Measurements from ENCODE around the gene SPAG4. TPM values are rescaled to one million over a fixed set of nuclear protein-coding genes. Genes with fewer than 3 reads are reported as not detected.

The SPAG4 gene, protein sequence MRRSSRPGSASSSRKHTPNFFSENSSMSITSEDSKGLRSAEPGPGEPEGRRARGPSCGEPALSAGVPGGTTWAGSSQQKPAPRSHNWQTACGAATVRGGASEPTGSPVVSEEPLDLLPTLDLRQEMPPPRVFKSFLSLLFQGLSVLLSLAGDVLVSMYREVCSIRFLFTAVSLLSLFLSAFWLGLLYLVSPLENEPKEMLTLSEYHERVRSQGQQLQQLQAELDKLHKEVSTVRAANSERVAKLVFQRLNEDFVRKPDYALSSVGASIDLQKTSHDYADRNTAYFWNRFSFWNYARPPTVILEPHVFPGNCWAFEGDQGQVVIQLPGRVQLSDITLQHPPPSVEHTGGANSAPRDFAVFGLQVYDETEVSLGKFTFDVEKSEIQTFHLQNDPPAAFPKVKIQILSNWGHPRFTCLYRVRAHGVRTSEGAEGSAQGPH
- 8.3 and 11.4 TPM in 2 replicates for polyA plus RNA-seq (2011; rRNA removed)
- 3.9 and 4.9 TPM in 2 replicates for polyA minus RNA-seq (2011; rRNA and poly(A)+ RNA removed)

DNA sequence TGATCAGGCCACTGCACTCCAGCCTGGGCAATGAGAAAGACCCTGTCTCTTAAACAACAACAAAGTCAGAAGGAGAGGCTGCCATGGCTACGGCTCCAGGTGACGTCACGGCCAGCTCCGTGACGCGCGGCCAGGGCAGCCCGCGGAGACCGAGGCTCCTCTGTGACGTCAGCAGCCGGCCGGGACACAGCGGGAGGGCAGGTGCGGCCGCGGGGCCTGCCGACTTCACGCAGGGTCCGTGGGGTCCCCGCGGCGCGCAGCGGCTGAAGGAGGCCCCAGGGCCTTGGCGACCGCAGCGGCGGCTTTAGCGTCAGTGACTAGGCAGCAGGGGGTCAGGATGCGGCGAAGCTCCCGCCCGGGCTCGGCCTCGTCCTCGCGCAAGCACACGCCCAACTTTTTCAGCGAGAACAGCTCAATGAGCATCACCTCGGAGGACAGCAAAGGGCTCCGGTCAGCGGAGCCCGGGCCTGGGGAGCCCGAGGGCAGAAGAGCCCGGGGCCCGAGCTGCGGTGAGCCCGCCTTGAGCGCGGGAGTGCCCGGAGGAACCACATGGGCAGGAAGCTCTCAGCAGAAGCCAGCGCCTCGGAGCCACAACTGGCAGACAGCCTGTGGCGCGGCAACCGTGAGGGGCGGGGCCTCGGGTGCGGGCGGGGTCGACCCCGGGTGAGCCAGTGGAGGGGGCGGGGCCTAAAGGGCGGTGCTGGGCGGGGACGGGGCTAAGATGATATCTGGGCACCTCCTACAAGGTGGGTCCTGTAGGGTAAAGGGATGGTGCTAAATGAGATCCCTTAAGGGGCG, at the start of gene SPAG4:
Gene SPAG4 (plus strand): TSS at position 163 of the 798 bp plus-strand sequence. CDS start 175 bp downstream, at position 338.
- Histone ChIP-seq H3K4me3 (ENCODE audit: low read depth, low read length) (peak within 1 kb of the TSS; percentile 57), H3K36me3 (ENCODE audit: control insufficient read depth, insufficient read depth, low read length) (peaks cover 1% of the 10 kb centered on the region; the same call in 1 of the 2 replicates), H3K27me3 (ENCODE audit: control insufficient read depth, insufficient read depth, low read length) (no peaks in the 10 kb centered on the region)
- DNase-seq (ENCODE audit: low read depth) = no peak
- ChIA-PET CTCF (interaction anchor here (2.2 kb wide), 1 partner anchor 11 kb away, joined by 12 read pairs; no protein-coding TSS in a partner anchor), POLR2A (interaction anchor here (0.6 to 0.9 kb wide), 6 partner anchors 9 to 1293 kb away, joined by 3 to 12 read pairs (median 8); partner anchors contain the start of gene RBM39)
- TF ChIP-seq, protein P1, sequence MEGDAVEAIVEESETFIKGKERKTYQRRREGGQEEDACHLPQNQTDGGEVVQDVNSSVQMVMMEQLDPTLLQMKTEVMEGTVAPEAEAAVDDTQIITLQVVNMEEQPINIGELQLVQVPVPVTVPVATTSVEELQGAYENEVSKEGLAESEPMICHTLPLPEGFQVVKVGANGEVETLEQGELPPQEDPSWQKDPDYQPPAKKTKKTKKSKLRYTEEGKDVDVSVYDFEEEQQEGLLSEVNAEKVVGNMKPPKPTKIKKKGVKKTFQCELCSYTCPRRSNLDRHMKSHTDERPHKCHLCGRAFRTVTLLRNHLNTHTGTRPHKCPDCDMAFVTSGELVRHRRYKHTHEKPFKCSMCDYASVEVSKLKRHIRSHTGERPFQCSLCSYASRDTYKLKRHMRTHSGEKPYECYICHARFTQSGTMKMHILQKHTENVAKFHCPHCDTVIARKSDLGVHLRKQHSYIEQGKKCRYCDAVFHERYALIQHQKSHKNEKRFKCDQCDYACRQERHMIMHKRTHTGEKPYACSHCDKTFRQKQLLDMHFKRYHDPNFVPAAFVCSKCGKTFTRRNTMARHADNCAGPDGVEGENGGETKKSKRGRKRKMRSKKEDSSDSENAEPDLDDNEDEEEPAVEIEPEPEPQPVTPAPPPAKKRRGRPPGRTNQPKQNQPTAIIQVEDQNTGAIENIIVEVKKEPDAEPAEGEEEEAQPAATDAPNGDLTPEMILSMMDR (IDR thresholded peaks at IDR 0.05; ENCODE audit: insufficient read depth, low read depth, low read length) = no peak

DNA sequence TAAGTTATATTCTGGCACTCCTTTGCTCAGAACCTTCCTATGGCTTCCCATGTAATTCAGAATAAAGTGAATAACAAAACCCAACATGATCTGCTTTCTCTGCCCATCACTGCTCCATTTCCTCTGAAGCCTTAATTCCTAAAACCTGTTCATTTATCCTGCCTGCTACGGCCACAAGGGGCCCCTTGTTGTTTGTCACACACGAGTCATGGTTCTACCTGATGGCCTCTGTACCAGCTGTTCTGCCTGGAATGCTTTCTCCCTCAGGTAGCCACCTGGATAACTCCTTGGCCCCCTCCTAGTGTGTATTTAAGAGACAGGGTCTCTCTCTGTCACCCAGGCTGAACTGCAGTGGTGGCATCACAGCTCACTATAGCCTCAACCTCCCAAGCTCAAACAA, 47.0 kb upstream of the SPAG4 start:
- DNase-seq (ENCODE audit: low read depth) = no peak
- POLR2A ChIA-PET = no interaction called here

DNA sequence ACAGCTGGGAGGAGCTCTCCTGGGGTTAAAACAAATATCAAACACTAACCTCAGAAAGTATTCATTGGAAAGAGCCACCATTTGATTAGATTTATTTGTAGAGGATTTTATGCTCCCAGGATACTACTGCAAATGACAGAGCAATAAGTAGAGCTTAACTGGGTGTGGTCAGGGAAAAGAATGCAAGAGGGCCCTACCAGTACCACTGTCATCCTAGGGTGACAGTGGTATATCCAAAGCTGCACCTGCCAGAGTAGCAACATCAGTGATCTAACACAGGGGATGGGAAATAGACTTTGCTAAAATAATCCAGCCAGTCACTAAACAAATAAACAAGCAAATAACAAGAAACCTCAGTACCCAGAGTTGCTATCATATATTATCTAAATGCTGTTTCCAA, 44.1 kb upstream of the SPAG4 start:
- CTCF ChIA-PET = interaction anchor here (0.8 to 1.1 kb wide), 2 partner anchors 14 to 18 kb away, joined by 3 read pairs; no protein-coding TSS in a partner anchor
- H3K27me3 ChIP-seq (ENCODE audit: control insufficient read depth, insufficient read depth, low read length) = 0 out of 2 replicates have a peak, but pooled peaks cover under 1% of the 10 kb centered on the region
- no peak for DNase-seq (ENCODE audit: low read depth)
- TF ChIP-seq, protein P1 (IDR thresholded peaks at IDR 0.05; ENCODE audit: insufficient read depth, low read depth, low read length) = no peak
- no peaks in the 10 kb centered on the region for H3K36me3 ChIP-seq (ENCODE audit: control insufficient read depth, insufficient read depth, low read length)
- POLR2A ChIA-PET = no interaction called here
- no peak overlapping the region for H3K4me3 ChIP-seq (ENCODE audit: low read depth, low read length)

More for the DNA sequence above, 47.0 kb upstream of the SPAG4 start:
- Histone ChIP-seq H3K4me3 (ENCODE audit: low read depth, low read length) (no peak overlapping the region), H3K36me3 (ENCODE audit: control insufficient read depth, insufficient read depth, low read length) (no peaks in the 10 kb centered on the region), H3K27me3 (ENCODE audit: control insufficient read depth, insufficient read depth, low read length) (no peaks in the 10 kb centered on the region)
- CTCF ChIA-PET = interaction anchor here (0.8 to 0.9 kb wide), 2 partner anchors 10 to 23 kb away, joined by 3 read pairs; no protein-coding TSS in a partner anchor
- TF ChIP-seq, protein P1 (IDR thresholded peaks at IDR 0.05; ENCODE audit: insufficient read depth, low read depth, low read length) = no peak

DNA sequence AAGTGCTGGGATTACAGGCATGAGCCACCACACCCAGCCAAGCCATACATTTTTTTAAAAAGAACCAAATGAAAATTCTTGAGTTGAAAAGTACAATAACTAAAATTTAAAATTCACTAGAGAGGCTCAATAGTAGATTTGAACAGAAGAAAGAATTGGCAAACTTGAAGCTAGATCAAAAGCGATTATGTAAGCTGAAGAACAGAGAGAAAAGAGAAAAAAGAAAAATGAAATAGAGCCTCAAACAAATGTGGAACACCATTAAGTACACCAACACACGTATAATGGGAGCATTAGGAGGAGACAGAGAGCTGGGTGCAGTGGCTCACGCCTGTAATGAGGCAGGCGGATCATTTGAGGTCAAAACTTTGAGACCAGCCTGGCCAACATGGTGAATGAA, 42.8 kb upstream of the SPAG4 start:
- DNase-seq (ENCODE audit: low read depth) = no peak
- CTCF ChIA-PET = interaction anchor here (0.9 to 1.1 kb wide), 2 partner anchors 8 to 13 kb away, joined by 3 read pairs; no protein-coding TSS in a partner anchor
- Histone ChIP-seq H3K4me3 (ENCODE audit: low read depth, low read length) (no peak overlapping the region), H3K36me3 (ENCODE audit: control insufficient read depth, insufficient read depth, low read length) (no peaks in the 10 kb centered on the region), H3K27me3 (ENCODE audit: control insufficient read depth, insufficient read depth, low read length) (0 out of 2 replicates have a peak, but pooled peaks cover 1% of the 10 kb centered on the region)
- TF ChIP-seq, protein P1 (IDR thresholded peaks at IDR 0.05; ENCODE audit: insufficient read depth, low read depth, low read length) = no peak
- POLR2A ChIA-PET = no interaction called here
